Measurements from ENCODE around the gene KLHDC2.
"Not testable (repeated sequence)": the region's sequence is repeated elsewhere in the genome, so short reads cannot be mapped to it uniquely, and the experiment has no call there.

Gene KLHDC2

GRCh38 chr14:49783394-49784014, 15.6 kb downstream of the KLHDC2 start:
- TF ChIP-seq CTCF (conservative IDR thresholded peaks at IDR 0.05; ENCODE audit: control insufficient read depth, insufficient read depth, low read depth, low read length), result no peak
- DNase-seq (ENCODE audit: low read depth), result no peak
- no peak overlapping the region for H3K4me3 ChIP-seq (ENCODE audit: control insufficient read depth, low read depth, low read length)

- no peak for TF ChIP-seq CTCF (conservative IDR thresholded peaks at IDR 0.05; ENCODE audit: control insufficient read depth, insufficient read depth, low read depth, low read length)
- DNase-seq (ENCODE audit: low read depth), result no peak
- H3K4me3 ChIP-seq (ENCODE audit: control insufficient read depth, low read depth, low read length), result no peak overlapping the region
Measured at GRCh38 chr14:49786315-49786714, 18.4 kb downstream of the KLHDC2 start.

GRCh38 chr14:49792618-49793017, 24.7 kb downstream of the KLHDC2 start:
- no peak for TF ChIP-seq CTCF (conservative IDR thresholded peaks at IDR 0.05; ENCODE audit: control insufficient read depth, insufficient read depth, low read depth, low read length)
- H3K4me3 ChIP-seq (ENCODE audit: control insufficient read depth, low read depth, low read length), result no peak overlapping the region
- no peak for DNase-seq (ENCODE audit: low read depth)

GRCh38 chr14:49796025-49796424, 28.1 kb downstream of the KLHDC2 start:
- H3K4me3 ChIP-seq (ENCODE audit: control insufficient read depth, low read depth, low read length), result no peak overlapping the region
- DNase-seq (ENCODE audit: low read depth), result peak; percentile 12
- TF ChIP-seq CTCF (conservative IDR thresholded peaks at IDR 0.05; ENCODE audit: control insufficient read depth, insufficient read depth, low read depth, low read length), result no peak

GRCh38 chr14:49808780-49809179, 40.8 kb downstream of the KLHDC2 start:
- no peak overlapping the region for H3K4me3 ChIP-seq (ENCODE audit: control insufficient read depth, low read depth, low read length)
- no peak for TF ChIP-seq CTCF (conservative IDR thresholded peaks at IDR 0.05; ENCODE audit: control insufficient read depth, insufficient read depth, low read depth, low read length)
- DNase-seq (ENCODE audit: low read depth), result no peak

GRCh38 chr14:49816118-49816517, 48.2 kb downstream of the KLHDC2 start:
- H3K4me3 ChIP-seq (ENCODE audit: control insufficient read depth, low read depth, low read length); DNase-seq (ENCODE audit: low read depth): not testable (repeated sequence)

- no peak for TF ChIP-seq CTCF (conservative IDR thresholded peaks at IDR 0.05; ENCODE audit: control insufficient read depth, insufficient read depth, low read depth, low read length)
- DNase-seq (ENCODE audit: low read depth), result no peak
- no peak overlapping the region for H3K4me3 ChIP-seq (ENCODE audit: control insufficient read depth, low read depth, low read length)
Measured at GRCh38 chr14:49816844-49817243, 48.9 kb downstream of the KLHDC2 start.

All from fibroblast of mammary gland (primary cell).